Inflammatory macrophage treated with lipopolysaccharide for 1 hour (primary cell): ENCODE measurements around the gene FMOD.

Experiments used
- DNase-seq, 2 donors: peaks; one replicate each; pipeline ENCODE4 v3.0.0-alpha.2; 2020 to 2022

The FMOD gene

GRCh38 chr1:203351037-203351625, at the start of gene FMOD:
Gene FMOD (minus strand): TSS chr1:203351122. CDS start chr1:203348270, 2,852 bp downstream.
- peak in 1 of 2 donors; percentile 32 for DNase-seq

- peak in 1 of 2 donors; percentile 19 for DNase-seq
Observed at GRCh38 chr1:203396595-203397194, 45.8 kb upstream of the FMOD start.

GRCh38 chr1:203395751-203396150, 44.8 kb upstream of the FMOD start:
- DNase-seq = no peak

- DNase-seq = no peak
Observed at GRCh38 chr1:203390298-203390697, 39.4 kb upstream of the FMOD start.

- DNase-seq = no peak
Observed at GRCh38 chr1:203388683-203389082, 37.8 kb upstream of the FMOD start.

- no peak for DNase-seq
Observed at GRCh38 chr1:203382026-203382425, 31.1 kb upstream of the FMOD start.

- DNase-seq = peak; percentile 85 to 91
Observed at GRCh38 chr1:203381151-203381751, 30.3 kb upstream of the FMOD start.

- DNase-seq = no peak
Observed at GRCh38 chr1:203380420-203381150, 29.7 kb upstream of the FMOD start.

- DNase-seq = no peak
Observed at GRCh38 chr1:203379825-203380224, 28.9 kb upstream of the FMOD start.

GRCh38 chr1:203378556-203379245, 27.8 kb upstream of the FMOD start:
- DNase-seq = no peak

- DNase-seq = no peak
Observed at GRCh38 chr1:203373991-203374390, 23.1 kb upstream of the FMOD start.

- DNase-seq = no peak
Observed at GRCh38 chr1:203373002-203373401, 22.1 kb upstream of the FMOD start.

GRCh38 chr1:203371288-203371687, 20.4 kb upstream of the FMOD start:
- DNase-seq = no peak

- DNase-seq = peak; percentile 36 to 40
Observed at GRCh38 chr1:203369666-203370065, 18.7 kb upstream of the FMOD start.

GRCh38 chr1:203368624-203369451, 17.9 kb upstream of the FMOD start:
- DNase-seq = peak; percentile 93 to 96

- no peak for DNase-seq
Observed at GRCh38 chr1:203367057-203367456, 16.1 kb upstream of the FMOD start.

- DNase-seq = no peak
Observed at GRCh38 chr1:203366476-203366875, 15.6 kb upstream of the FMOD start.

- DNase-seq = no peak
Observed at GRCh38 chr1:203364806-203365205, 13.9 kb upstream of the FMOD start.

- no peak for DNase-seq
Observed at GRCh38 chr1:203364094-203364801, 13.3 kb upstream of the FMOD start.

GRCh38 chr1:203362720-203363025, 11.8 kb upstream of the FMOD start:
- DNase-seq = no peak

- peak; percentile 24 to 39 for DNase-seq
Observed at GRCh38 chr1:203361945-203362719, 11.2 kb upstream of the FMOD start.
